Ascending aorta (tissue), 2 donors: ENCODE results near the gene RHOF. TPM values are rescaled to one million over a fixed set of nuclear protein-coding genes. Genes with fewer than 3 reads are reported as not detected.

Experiments used
- DNase-seq, 2 donors: peaks; one replicate each; pipeline ENCODE4 v3.0.0-alpha.2; 2019; ENCODE audit warnings: low spot score in 2 of 2
- H3K27ac ChIP-seq, 2 donors: fragments of 200-600 bp; sonication (generic); one replicate each; pipeline ENCODE4 v1.5.1; 2016 to 2017; ENCODE audit warnings: mild to moderate bottlenecking in 1 of 2
- H3K27me3 ChIP-seq: fragments of 200-600 bp; sonication (generic); one replicate; pipeline ENCODE4 v1.5.1; 2017
- H3K36me3 ChIP-seq, 2 donors: fragments of 200-600 bp; sonication (generic); one replicate each; pipeline ENCODE4 v1.5.1; 2016
- H3K4me1 ChIP-seq, 2 donors: fragments of 200-600 bp; sonication (generic); one replicate each; pipeline ENCODE4 v1.5.1; 2016 to 2017; ENCODE audit warnings: mild to moderate bottlenecking in 1 of 2
- H3K4me3 ChIP-seq, 2 donors: fragments of 200-600 bp; sonication (generic); one replicate each; pipeline ENCODE4 v1.5.1; 2016 to 2017; ENCODE audit warnings: mild to moderate bottlenecking in 1 of 2
- H3K9me3 ChIP-seq, 2 donors: fragments of 200-600 bp; sonication (generic); one replicate each; pipeline ENCODE4 v1.5.1; 2016
- intact Hi-C: fragments of 100-400 bp; cut with DNase I; formaldehyde crosslinking; loops from one replicate; pipeline ENCODE4 v1.15.1; 2023
- total RNA-seq: library from RNA; depleted of rRNA; stranded (reverse); fragments of >200 nt; gene quantifications from one replicate; pipeline ENCODE4 v1.1.0, GENCODE V29; 2016
- TF ChIP-seq, protein P1 (sequence below), 3 experiments: fragments of 200-600 bp in 2 of 3; fragments of 450-650 bp in 1 of 3; sonication (generic) in 2 of 3; IDR thresholded peaks; one replicate each; pipeline ENCODE4 v1.5.1; 2016 to 2019; ENCODE audit warnings: antibody characterized with exemption in 3 of 3, mild to moderate bottlenecking in 1 of 3, moderate library complexity in 1 of 3

Gene RHOF
- total RNA-seq, 1 donor from 2014 or later: 1.9 TPM

DNA sequence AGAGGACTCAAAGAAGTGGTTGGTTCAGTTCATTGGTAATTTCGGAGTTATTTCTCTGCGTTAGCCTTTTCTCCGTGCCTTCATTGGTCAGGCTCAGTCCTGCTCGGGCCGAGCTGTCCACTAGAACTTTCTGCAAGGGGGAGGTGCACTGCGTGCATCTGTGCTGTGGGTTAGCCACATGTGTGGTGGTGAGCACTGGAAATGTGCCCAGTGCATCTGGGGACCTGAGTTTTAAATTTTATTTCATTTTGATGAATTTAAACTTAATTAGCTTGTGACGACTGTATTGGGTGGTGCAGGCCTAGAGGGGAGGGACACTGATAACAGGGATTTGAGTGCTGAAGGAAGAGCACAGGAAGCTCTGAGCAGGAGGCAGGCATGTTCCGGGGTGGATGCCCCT, 34.8 kb upstream of the RHOF start:
- TF ChIP-seq, protein P1, sequence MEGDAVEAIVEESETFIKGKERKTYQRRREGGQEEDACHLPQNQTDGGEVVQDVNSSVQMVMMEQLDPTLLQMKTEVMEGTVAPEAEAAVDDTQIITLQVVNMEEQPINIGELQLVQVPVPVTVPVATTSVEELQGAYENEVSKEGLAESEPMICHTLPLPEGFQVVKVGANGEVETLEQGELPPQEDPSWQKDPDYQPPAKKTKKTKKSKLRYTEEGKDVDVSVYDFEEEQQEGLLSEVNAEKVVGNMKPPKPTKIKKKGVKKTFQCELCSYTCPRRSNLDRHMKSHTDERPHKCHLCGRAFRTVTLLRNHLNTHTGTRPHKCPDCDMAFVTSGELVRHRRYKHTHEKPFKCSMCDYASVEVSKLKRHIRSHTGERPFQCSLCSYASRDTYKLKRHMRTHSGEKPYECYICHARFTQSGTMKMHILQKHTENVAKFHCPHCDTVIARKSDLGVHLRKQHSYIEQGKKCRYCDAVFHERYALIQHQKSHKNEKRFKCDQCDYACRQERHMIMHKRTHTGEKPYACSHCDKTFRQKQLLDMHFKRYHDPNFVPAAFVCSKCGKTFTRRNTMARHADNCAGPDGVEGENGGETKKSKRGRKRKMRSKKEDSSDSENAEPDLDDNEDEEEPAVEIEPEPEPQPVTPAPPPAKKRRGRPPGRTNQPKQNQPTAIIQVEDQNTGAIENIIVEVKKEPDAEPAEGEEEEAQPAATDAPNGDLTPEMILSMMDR (IDR thresholded peaks at IDR 0.05): no peak
- no peak for DNase-seq
- no peaks in the 10 kb centered on the region for H3K9me3 ChIP-seq
- no peaks in the 10 kb centered on the region for H3K27me3 ChIP-seq
- H3K4me1 ChIP-seq: no peaks in the 10 kb centered on the region
- no peak overlapping the region for H3K4me3 ChIP-seq
- intact Hi-C loops: no loop called here
- H3K27ac ChIP-seq: no peak overlapping the region
- H3K36me3 ChIP-seq: peaks cover 68 to 88% of the 10 kb centered on the region in 2 donors

DNA sequence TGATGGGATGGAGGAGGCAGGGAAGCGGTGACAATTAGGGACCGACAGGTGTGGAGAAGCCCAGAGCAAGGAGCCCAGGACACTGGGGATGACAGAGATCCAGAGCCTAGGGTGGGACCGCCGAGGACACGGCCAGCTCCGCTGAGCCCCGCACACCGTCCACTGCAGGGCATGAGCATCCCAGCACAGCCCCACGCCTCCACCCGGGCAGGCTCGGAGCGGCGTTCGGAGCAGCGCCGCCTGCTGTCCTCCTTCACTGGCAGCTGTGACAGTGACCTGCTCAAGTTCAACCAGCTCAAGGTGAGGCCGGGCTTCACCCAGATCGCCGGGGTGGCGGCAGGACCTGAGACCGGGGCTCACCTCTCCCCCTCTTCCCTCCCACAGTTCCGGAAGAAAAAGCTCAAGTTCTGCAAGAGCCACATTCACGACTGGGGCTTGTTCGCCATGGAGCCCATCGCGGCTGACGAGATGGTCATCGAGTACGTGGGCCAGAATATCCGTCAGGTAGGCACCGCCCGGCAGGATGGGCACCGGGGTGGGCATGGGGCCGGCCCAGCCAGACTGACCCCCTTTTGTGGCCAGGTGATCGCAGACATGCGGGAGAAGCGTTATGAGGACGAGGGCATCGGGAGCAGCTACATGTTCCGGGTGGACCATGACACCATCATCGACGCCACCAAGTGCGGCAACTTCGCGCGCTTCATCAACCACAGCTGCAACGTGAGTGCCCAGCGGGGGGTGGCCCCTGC, 34.0 kb upstream of the RHOF start:
- Histone ChIP-seq H3K27me3 (no peaks in the 10 kb centered on the region), H3K4me3 (no peak overlapping the region), H3K36me3 (peaks cover 76 to 91% of the 10 kb centered on the region in 2 donors), H3K9me3 (no peaks in the 10 kb centered on the region), H3K4me1 (no peaks in the 10 kb centered on the region), H3K27ac (no peak overlapping the region)
- TF ChIP-seq, protein P1 (IDR thresholded peaks at IDR 0.05): no peak
- no peak for DNase-seq
- intact Hi-C loops: no loop called here

DNA sequence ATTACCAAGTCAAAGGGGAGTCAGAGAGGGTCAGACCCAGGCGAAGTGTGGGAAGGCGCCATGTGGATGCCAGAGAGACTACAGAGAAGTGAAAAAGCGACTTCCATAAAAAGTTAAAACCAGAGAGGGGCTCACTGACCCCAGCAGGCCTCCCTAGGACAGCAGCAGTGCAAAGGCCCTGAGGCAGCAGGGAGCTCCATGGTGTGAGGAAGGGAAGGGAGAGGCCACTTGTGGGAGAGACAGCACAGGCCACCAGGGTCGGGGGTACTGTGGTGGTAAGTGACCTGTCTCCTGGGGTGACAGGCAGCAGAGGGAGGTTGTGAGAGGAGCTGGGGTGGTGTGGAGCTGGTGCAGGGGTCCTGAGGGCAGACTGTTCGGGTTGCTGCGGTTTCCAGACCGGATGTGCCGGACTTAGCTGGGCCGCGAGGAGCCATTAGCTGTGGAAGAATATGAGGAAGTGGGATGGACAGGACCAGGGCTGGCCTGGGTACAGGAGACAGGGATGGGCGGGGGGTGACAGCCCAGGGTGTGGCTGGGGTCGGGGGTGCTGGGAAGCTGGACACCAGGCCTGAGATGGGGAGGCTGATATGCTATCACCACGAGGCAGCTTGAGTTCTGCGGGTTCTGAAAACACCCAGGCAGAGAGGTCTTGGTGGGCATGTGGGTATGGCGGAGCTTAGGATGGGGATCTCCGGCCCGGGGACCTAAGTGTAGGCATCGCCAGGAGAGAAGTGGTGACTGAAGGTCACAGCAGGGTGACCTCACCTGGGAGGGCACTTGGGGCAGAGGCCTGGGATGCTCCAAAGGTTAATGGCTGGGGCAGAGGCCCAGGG, 33.0 kb upstream of the RHOF start:
- TF ChIP-seq, protein P1 (IDR thresholded peaks at IDR 0.05): no peak
- no peaks in the 10 kb centered on the region for H3K4me1 ChIP-seq
- no peak overlapping the region for H3K27ac ChIP-seq
- H3K9me3 ChIP-seq: no peaks in the 10 kb centered on the region
- H3K4me3 ChIP-seq: no peak overlapping the region
- H3K36me3 ChIP-seq: peaks cover 81 to 90% of the 10 kb centered on the region in 2 donors
- no peaks in the 10 kb centered on the region for H3K27me3 ChIP-seq
- intact Hi-C loops: no loop called here
- no peak for DNase-seq

DNA sequence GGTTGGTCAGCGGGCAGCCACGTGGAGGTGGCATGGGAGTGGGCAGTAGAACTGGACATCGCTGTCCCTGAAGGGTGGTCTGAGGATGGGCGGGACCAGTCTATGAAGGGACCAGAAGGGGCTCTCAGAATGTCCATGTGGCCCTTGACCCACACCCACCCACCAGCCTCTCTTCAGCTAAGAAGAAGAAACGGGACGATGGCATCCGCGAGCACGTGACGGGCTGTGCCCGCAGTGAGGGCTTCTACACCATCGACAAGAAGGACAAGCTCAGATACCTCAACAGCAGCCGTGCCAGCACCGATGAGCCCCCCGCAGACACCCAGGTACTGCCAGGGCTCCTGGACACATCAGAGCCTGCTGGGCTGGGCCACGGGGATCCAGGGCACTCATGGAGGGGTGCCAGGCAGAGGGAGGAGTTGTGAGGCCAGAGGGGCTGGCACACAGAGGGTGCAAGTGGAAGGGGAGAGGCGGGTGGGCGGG, 31.6 kb upstream of the RHOF start:
- no peak for DNase-seq
- Histone ChIP-seq H3K4me1 (no peaks in the 10 kb centered on the region), H3K36me3 (peaks cover 78 to 92% of the 10 kb centered on the region in 2 donors), H3K9me3 (no peaks in the 10 kb centered on the region), H3K4me3 (no peak overlapping the region), H3K27me3 (no peaks in the 10 kb centered on the region), H3K27ac (no peak overlapping the region)
- intact Hi-C loops: no loop called here
- TF ChIP-seq, protein P1 (IDR thresholded peaks at IDR 0.05): no peak

DNA sequence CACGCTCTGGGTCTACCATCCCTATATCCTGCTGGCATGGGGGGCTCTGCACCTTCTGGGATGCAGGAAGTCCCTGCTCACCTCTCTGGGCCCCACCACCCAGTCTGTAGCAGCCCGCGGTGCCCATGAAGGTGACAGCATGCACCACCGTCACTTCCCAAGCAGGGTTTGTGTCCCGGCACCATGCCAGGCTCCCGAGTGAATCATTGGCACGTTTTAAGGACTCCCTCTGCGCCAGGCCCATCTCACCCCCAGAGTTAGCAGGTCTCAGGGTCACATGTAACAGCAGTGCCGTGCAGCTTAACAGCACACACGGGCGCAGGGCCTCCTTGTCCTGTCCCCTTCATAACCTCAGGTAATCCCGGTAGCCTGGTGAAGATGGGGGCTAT, 30.2 kb upstream of the RHOF start:
- Histone ChIP-seq H3K36me3 (peaks cover 80 to 94% of the 10 kb centered on the region in 2 donors), H3K27me3 (no peaks in the 10 kb centered on the region), H3K4me1 (no peaks in the 10 kb centered on the region), H3K9me3 (no peaks in the 10 kb centered on the region), H3K27ac (no peak overlapping the region), H3K4me3 (no peak overlapping the region)
- TF ChIP-seq, protein P1 (IDR thresholded peaks at IDR 0.05): no peak
- DNase-seq: no peak
- intact Hi-C loops: no loop called here
